Coronary artery (tissue), 2 donors: ENCODE measurements around the gene RNF212B.
"Not testable (repeated sequence)": the region's sequence is repeated elsewhere in the genome, so short reads cannot be mapped to it uniquely, and the experiment has no call there.

Experiments used
- DNase-seq: peaks from one replicate; pipeline ENCODE4 v3.0.0-alpha.2; 2017; ENCODE audit warnings: low spot score
- H3K27ac ChIP-seq, 2 donors: fragments of 200-600 bp; sonication (generic); one replicate each; pipeline ENCODE4 v1.5.1; 2016 to 2019
- H3K4me3 ChIP-seq: fragments of 200-600 bp; sonication (generic); 2 replicates; pipeline ENCODE4 v1.5.1; 2016; ENCODE audit warnings: mild to moderate bottlenecking, moderate library complexity
- TF ChIP-seq, protein P1 (sequence below): fragments of 200-600 bp; sonication (generic); IDR thresholded peaks from one replicate; pipeline ENCODE4 v1.5.1; 2019; ENCODE audit warnings: antibody characterized with exemption

RNF212B gene

DNA sequence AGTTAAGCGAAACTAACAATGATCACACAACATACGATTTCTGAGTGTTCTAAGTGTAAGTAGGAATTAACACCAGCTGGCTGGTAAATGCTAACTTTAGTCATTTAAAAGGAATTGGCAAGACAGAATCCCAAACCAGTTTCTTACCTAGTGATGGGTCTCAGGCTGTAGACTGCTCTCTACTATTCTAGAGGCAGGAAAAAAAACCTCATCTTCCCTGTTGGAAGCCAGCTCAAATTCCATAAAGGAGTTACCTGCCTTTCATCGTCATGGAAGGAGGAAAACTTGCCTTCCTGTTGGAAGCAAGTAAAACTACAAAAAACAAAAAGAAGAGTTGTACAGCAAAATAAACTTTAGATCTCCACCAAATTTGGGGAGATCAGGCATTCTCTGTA, 30.6 kb upstream of the RNF212B start:
- TF ChIP-seq, protein P1, sequence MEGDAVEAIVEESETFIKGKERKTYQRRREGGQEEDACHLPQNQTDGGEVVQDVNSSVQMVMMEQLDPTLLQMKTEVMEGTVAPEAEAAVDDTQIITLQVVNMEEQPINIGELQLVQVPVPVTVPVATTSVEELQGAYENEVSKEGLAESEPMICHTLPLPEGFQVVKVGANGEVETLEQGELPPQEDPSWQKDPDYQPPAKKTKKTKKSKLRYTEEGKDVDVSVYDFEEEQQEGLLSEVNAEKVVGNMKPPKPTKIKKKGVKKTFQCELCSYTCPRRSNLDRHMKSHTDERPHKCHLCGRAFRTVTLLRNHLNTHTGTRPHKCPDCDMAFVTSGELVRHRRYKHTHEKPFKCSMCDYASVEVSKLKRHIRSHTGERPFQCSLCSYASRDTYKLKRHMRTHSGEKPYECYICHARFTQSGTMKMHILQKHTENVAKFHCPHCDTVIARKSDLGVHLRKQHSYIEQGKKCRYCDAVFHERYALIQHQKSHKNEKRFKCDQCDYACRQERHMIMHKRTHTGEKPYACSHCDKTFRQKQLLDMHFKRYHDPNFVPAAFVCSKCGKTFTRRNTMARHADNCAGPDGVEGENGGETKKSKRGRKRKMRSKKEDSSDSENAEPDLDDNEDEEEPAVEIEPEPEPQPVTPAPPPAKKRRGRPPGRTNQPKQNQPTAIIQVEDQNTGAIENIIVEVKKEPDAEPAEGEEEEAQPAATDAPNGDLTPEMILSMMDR, result no peak
- H3K27ac ChIP-seq, result no peak overlapping the region
- no peak overlapping the region for H3K4me3 ChIP-seq
- no peak for DNase-seq

DNA sequence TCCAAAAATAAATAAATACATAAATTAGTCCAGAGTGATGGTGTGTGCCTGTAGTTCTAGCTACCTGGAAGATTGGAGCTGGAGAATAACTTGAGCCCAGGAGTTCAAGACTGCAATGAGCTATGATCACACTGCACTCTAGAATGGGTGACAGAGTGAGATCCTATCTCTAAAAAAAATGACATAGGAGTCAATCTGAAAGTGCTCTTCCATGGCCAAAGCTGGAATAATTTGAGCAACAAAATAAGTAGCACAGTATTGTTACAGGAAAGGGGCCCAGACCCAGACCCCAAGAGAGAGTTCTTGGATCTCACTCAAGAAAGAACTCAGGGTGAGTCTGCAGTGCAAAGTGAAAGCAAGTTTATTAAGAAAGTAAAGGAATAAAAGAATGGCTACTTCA, 29.4 kb upstream of the RNF212B start:
- TF ChIP-seq, protein P1, result no peak
- no peak for DNase-seq
- Histone ChIP-seq H3K4me3 (no peak overlapping the region), H3K27ac (no peak overlapping the region)

- H3K27ac ChIP-seq, result no peak overlapping the region
- TF ChIP-seq, protein P1, result no peak
- no peak for DNase-seq
- no peak overlapping the region for H3K4me3 ChIP-seq
Measured at GRCh38 chr14:23209651-23210423, 27.9 kb upstream of the RNF212B start.

DNA sequence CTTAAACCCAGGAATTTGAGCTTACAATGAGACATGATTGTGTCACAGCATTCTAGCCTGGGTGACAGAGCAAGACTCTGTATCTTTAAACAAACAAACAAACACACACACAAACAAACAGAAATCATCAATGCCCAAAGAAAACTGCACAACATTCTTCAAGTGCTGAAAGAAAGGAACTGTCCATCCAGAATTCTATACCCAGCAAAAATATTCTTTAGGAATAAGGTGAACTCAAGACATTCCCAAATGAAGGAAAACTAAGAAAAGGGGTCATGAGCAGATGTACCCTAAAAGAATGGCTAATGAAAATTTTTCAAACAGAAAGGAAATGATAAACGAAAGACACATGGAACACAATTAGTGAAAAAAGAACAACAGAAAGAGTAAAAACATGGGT, 22.3 kb upstream of the RNF212B start:
- no peak for DNase-seq
- TF ChIP-seq, protein P1, result no peak
- H3K4me3 ChIP-seq, result no peak overlapping the region
- no peak overlapping the region for H3K27ac ChIP-seq

DNA sequence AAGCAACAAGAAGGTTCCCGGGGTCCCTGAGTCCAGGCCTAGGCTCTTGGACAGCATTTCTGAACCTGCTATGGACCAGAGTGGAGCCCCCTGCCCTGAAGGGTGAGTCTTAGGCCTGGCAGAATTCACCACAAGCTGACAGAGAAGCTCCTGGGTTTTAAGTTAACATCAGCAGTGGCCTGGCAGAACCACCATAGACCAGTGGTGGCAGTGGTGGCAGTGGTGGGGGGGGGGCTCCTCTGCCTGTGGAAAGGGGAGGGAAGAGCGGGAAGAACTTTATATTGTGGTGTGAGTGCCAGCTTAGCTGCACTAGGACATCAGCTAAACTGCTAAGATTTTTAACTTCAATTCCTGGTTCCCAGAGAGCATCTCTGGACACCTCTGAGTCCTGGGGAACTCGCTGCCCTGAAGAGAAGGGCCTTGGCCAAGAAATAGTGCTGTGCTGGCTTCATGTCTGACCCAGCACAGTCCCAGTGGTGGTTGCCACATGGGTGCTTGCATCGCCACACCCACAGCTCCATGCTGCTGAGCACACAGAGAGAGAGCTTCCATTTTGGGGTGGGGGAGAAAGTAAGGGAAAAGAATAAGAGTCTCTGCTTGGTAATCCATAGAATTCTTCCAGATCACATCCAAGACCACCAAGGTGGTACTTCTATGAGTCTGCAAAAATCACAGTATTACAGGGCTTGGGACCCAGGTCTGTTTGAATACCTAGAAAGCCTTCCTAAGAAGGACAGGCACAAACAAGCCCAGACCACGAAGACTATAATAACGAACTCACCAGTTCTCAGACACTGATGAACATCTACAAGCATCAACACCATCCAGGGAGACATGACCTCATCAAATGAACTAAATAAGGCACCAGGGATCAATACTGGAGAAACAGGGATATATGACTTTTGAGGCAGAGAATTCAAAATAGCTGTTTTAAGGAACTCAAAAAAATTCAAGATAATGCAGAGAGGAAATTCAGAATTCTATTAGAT, 20.4 kb upstream of the RNF212B start:
- no peak for DNase-seq
- TF ChIP-seq, protein P1, result no peak
- Histone ChIP-seq H3K27ac (no peak overlapping the region), H3K4me3 (no peak overlapping the region)

GRCh38 chr14:23219075-23219474, 18.7 kb upstream of the RNF212B start:
- TF ChIP-seq, protein P1, result no peak
- Histone ChIP-seq H3K27ac (no peak overlapping the region), H3K4me3 (no peak overlapping the region)
- no peak for DNase-seq

GRCh38 chr14:23224958-23225357, 12.8 kb upstream of the RNF212B start:
- DNase-seq, H3K4me3 ChIP-seq, H3K27ac ChIP-seq: not testable (repeated sequence)
